GM23338 (cell line): Measurements from ENCODE around the gene FOXL1. TPM values are rescaled to one million over a fixed set of nuclear protein-coding genes. Genes with fewer than 3 reads are reported as not detected.

ENCODE experiments used
- ATAC-seq: fragments of 200-7000 bp; cut with Tn5 transposase; 3 replicates; pipeline ENCODE4 v1.9.1; 2020
- DNase-seq: peaks from one replicate; pipeline ENCODE4 v3.0.0-alpha.2; 2015; ENCODE audit warnings: low spot score
- H2AFZ ChIP-seq: fragments of 200-600 bp; sonication (generic); 2 replicates; pipeline ENCODE4 v1.8.0; 2016; ENCODE audit warnings: antibody characterized with exemption, mild to moderate bottlenecking, moderate library complexity
- H3F3A ChIP-seq: fragments of 200-600 bp; sonication (generic); replicated peaks from 2 replicates; pipeline ENCODE4 v1.8.0; 2017; ENCODE audit warnings: antibody characterized with exemption, mixed run types, low read depth
- H3K27ac ChIP-seq: fragments of 200-600 bp; sonication (generic); 2 replicates; pipeline ENCODE4 v1.6.1; 2016; ENCODE audit warnings: low read depth
- H3K27me3 ChIP-seq: fragments of 200-600 bp; sonication (generic); 2 replicates; pipeline ENCODE4 v1.8.0; 2016; ENCODE audit warnings: mild to moderate bottlenecking, mixed run types, moderate library complexity; ENCODE audit not compliant: insufficient read depth
- H3K36me3 ChIP-seq: fragments of 200-600 bp; sonication (generic); 2 replicates; pipeline ENCODE4 v1.8.0; 2016; ENCODE audit warnings: mild to moderate bottlenecking; ENCODE audit not compliant: insufficient read depth
- H3K4me1 ChIP-seq: fragments of 200-600 bp; sonication (generic); 2 replicates; pipeline ENCODE4 v1.8.0; 2016; ENCODE audit warnings: mild to moderate bottlenecking, moderate library complexity; ENCODE audit not compliant: insufficient read depth
- H3K4me2 ChIP-seq: fragments of 200-600 bp; sonication (generic); 2 replicates; pipeline ENCODE4 v1.7.1; 2017; ENCODE audit warnings: mixed run types
- H3K4me3 ChIP-seq: fragments of 200-600 bp; sonication (generic); 2 replicates; pipeline ENCODE4 v1.6.1; 2016; ENCODE audit warnings: mixed run types
- H3K79me2 ChIP-seq: fragments of 200-600 bp; sonication (generic); replicated peaks from 2 replicates; pipeline ENCODE4 v1.8.0; 2017; ENCODE audit warnings: mild to moderate bottlenecking; ENCODE audit not compliant: insufficient read depth
- H3K9me2 ChIP-seq: fragments of 200-600 bp; sonication (generic); 2 replicates; pipeline ENCODE4 v1.8.0; 2017; ENCODE audit not compliant: insufficient read depth
- H4K20me1 ChIP-seq: fragments of 200-600 bp; sonication (generic); replicated peaks from 2 replicates; pipeline ENCODE4 v1.8.0; 2017; ENCODE audit warnings: mild to moderate bottlenecking; ENCODE audit not compliant: insufficient read depth
- H3K27ac Mint-ChIP-seq: 2 replicates; pipeline ENCODE4 v1.8.0; 2020; ENCODE audit warnings: inconsistent platforms, mild to moderate bottlenecking, moderate library complexity, mixed read lengths
- H3K27me3 Mint-ChIP-seq: 3 replicates; pipeline ENCODE4 v1.8.0; 2022; ENCODE audit warnings: low read depth, mild to moderate bottlenecking, moderate library complexity, mixed read lengths, inconsistent platforms; ENCODE audit not compliant: insufficient read depth, poor library complexity
- H3K36me3 Mint-ChIP-seq: 3 replicates; pipeline ENCODE4 v1.8.0; 2021; ENCODE audit warnings: low read depth, mild to moderate bottlenecking, inconsistent platforms, moderate library complexity, mixed read lengths
- H3K4me1 Mint-ChIP-seq: 3 replicates; pipeline ENCODE4 v1.8.0; 2020; ENCODE audit warnings: mild to moderate bottlenecking, inconsistent platforms, mixed read lengths
- H3K4me3 Mint-ChIP-seq: 3 replicates; pipeline ENCODE4 v1.8.0; 2021; ENCODE audit warnings: moderate library complexity, mild to moderate bottlenecking, inconsistent platforms, mixed read lengths
- H3K9me3 Mint-ChIP-seq: 3 replicates; pipeline ENCODE4 v1.8.0; 2020; ENCODE audit warnings: moderate library complexity, mild to moderate bottlenecking, inconsistent platforms, mixed read lengths
- CREB1 ChIP-seq: fragments of 250-450 bp; sonication (Bioruptor Pico); IDR thresholded peaks from 2 replicates; pipeline ENCODE4 v1.5.0; 2020; ENCODE audit warnings: low read depth, mild to moderate bottlenecking, moderate library complexity
- CTCF ChIP-seq, 2 experiments: fragments of 200-600 bp in 1 of 2; sonication (generic) in 1 of 2; conservative IDR thresholded peaks; 2 replicates each; pipeline versions ENCODE4 v1.5.1 to v1.6.1; 2016 to 2017; ENCODE audit warnings: antibody characterized with exemption in 2 of 2, low read depth in 2 of 2, mild to moderate bottlenecking in 2 of 2, moderate library complexity in 1 of 2
- ETS1 ChIP-seq: IDR thresholded peaks from 2 replicates; pipeline ENCODE4 v1.6.1; 2016; ENCODE audit warnings: antibody characterized with exemption
- EZH2 ChIP-seq: fragments of 200-600 bp; sonication (generic); IDR thresholded peaks from one replicate; pipeline ENCODE4 v1.8.0; 2017; ENCODE audit warnings: antibody characterized with exemption, mild to moderate bottlenecking, low read depth; ENCODE audit not compliant: unreplicated experiment
- EZH2phosphoT487 ChIP-seq: fragments of 200-600 bp; sonication (generic); IDR thresholded peaks from one replicate; pipeline ENCODE4 v1.8.1; 2018; ENCODE audit warnings: antibody characterized with exemption; ENCODE audit not compliant: unreplicated experiment
- JUNB ChIP-seq: IDR thresholded peaks from one replicate; pipeline ENCODE4 v1.6.1; 2016; ENCODE audit warnings: antibody characterized with exemption; ENCODE audit not compliant: unreplicated experiment
- NANOG ChIP-seq: IDR thresholded peaks from 2 replicates; pipeline ENCODE4 v1.6.1; 2016; ENCODE audit warnings: antibody characterized with exemption, borderline replicate concordance
- POLR2AphosphoS5 ChIP-seq: IDR thresholded peaks from 2 replicates; pipeline ENCODE4 v1.6.1; 2016; ENCODE audit warnings: antibody characterized with exemption, low read depth
- REST ChIP-seq: IDR thresholded peaks from one replicate; pipeline ENCODE4 v1.6.1; 2018; ENCODE audit warnings: antibody characterized with exemption; ENCODE audit not compliant: unreplicated experiment
- STAT1 ChIP-seq: IDR thresholded peaks from one replicate; pipeline ENCODE4 v1.6.1; 2016; ENCODE audit warnings: antibody characterized with exemption; ENCODE audit not compliant: unreplicated experiment
- ZNF114 ChIP-seq: fragments of 250-450 bp; sonication (Bioruptor Pico); IDR thresholded peaks from 2 replicates; pipeline ENCODE4 v1.5.0; 2020; ENCODE audit warnings: mild to moderate bottlenecking, moderate library complexity
- ZNF331 ChIP-seq: fragments of 250-450 bp; sonication (Bioruptor Pico); IDR thresholded peaks from 2 replicates; pipeline ENCODE4 v1.5.0; 2020; ENCODE audit warnings: low read depth, mild to moderate bottlenecking, moderate library complexity
- ZNF462 ChIP-seq: fragments of 250-450 bp; sonication (Bioruptor Pico); IDR thresholded peaks from 2 replicates; pipeline ENCODE4 v1.5.0; 2020; ENCODE audit warnings: mild to moderate bottlenecking, moderate library complexity
- polyA plus RNA-seq: library from polyadenylated mRNA; unstranded; fragments of >200 nt; fragmentation: Nextera tagmentation; extraction: Ambion mirVana; gene quantifications from 2 replicates; pipeline ENCODE4 v1.2.1, GENCODE V29; 2016
- total RNA-seq: library from RNA; depleted of rRNA; stranded (reverse); fragments of >200 nt; shearing (Covaris generic); gene quantifications from 2 replicates; pipeline ENCODE4 v1.2.3, GENCODE V29; 2014

Gene FOXL1
- total and polyA plus RNA-seq, 2 experiments from 2014 or later = 0.31 TPM; not detected in 1

- H3K4me1 Mint-ChIP-seq = no peaks in the 10 kb centered on the region
- Histone ChIP-seq H3K4me2 (no peak overlapping the region), H3K4me3 (no peak overlapping the region), H3F3A (no peaks in the 10 kb centered on the region), H3K36me3 (no peaks in the 10 kb centered on the region), H3K4me1 (0 out of 2 replicates have a peak, but pooled peaks cover 3% of the 10 kb centered on the region), H2AFZ (no peak overlapping the region), H3K27ac (no peak overlapping the region), H3K27me3 (no peaks in the 10 kb centered on the region), H4K20me1 (no peaks in the 10 kb centered on the region), H3K9me2 (no peaks in the 10 kb centered on the region), H3K79me2 (no peaks in the 10 kb centered on the region)
- H3K9me3 Mint-ChIP-seq = peaks cover 10% of the 10 kb centered on the region; the same call in 2 of the 3 replicates
- no peak for TF ChIP-seq REST
- no peak for TF ChIP-seq ZNF462 (CRISPR knock-in tag)
- TF ChIP-seq POLR2AphosphoS5 = no peak
- TF ChIP-seq ZNF114 (CRISPR knock-in tag) = no peak
- no peak for TF ChIP-seq NANOG
- TF ChIP-seq STAT1 = no peak
- TF ChIP-seq JUNB = no peak
- TF ChIP-seq EZH2 = no peak
- no peak for TF ChIP-seq ZNF331
- TF ChIP-seq CREB1 (CRISPR knock-in tag) = no peak
- TF ChIP-seq ETS1 = no peak
- no peak for TF ChIP-seq EZH2phosphoT487
- TF ChIP-seq CTCF (conservative IDR thresholded peaks at IDR 0.05; ENCODE audit: low read depth in 2 of 2) = no peak
- H3K27ac Mint-ChIP-seq = no peak overlapping the region
- no peak overlapping the region for H3K4me3 Mint-ChIP-seq
- peaks cover 11% of the 10 kb centered on the region; the same call in 1 of the 3 replicates for H3K36me3 Mint-ChIP-seq
- DNase-seq (no peak), ATAC-seq (no peak)
- H3K27me3 Mint-ChIP-seq = peaks cover 9% of the 10 kb centered on the region
Observed at GRCh38 chr16:86532526-86532815, 45.9 kb upstream of the FOXL1 start.
